Anterior cingulate cortex (tissue), 58 donors: ENCODE data around the gene H3-3A.
"Not testable (repeated sequence)": the region's sequence is repeated elsewhere in the genome, so short reads cannot be mapped to it uniquely, and the experiment has no call there.

ENCODE experiments used
- DNase-seq, 58 donors: peaks; one replicate each; lab custom pipeline; 2025; lab: John Stamatoyannopoulos, UW

The H3-3A gene

DNA sequence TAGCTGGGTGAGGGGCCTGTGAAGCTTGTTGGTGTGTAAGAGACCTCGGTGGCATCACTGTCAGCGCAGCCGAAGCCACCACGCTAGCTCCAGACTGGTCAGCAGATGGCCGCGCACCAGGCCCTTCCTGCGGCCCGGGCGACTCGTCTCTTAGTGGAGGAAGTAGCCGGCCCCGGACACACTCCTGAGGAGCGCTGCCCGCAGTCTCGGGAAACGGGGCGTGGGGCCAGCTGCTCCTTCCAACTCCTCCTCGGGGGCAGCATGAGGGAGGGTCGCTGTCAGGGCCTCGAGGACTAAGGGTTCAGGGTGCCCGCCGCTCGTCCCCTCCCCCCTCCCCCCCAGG lies 20.4 kb downstream of the H3-3A start:
- DNase-seq = peak in 21 of 58 donors; percentile 42 to 70 (median 66)

DNA sequence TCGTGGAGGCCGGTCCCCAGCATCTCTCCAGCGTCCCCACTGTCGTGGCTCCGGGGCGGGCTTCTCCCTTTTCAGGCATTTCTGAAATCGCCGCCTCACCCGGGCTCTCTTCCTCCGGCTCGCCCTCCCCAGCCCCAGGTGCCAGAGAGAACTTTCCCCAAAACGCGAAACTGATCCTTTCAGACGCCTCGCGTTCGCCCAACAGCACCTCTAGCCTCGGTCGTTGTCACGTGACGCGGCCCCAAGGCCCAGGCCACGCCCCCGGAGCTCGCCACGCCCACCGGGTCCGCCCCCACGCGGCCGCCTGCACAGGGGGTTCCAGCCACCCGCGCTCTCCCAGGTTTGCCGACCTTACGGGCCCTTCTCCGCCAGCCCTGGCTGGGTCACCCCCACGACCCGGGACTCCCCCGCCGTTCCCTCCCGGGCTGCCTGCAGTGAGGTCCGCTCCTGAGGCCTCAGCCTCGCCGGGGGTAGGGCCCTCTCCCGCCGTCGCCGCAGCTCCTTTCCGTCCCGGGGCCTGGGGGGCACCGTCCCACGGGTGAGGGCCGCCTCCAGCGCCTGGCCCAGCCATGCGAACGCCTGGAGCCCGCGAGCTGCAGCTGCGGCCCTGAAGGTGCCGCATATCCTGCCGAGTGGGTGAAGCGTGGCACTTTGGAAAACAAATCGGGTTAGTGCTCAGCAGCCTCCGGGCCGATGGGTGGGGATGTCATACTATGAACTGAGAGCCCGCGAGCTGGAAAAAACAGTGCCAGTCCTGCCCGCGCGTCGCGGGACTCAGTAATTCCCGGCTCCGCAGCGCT lies 21.0 kb downstream of the H3-3A start:
- peak in 57 of 58 donors; percentile 23 to 94 (median 81) for DNase-seq

DNA sequence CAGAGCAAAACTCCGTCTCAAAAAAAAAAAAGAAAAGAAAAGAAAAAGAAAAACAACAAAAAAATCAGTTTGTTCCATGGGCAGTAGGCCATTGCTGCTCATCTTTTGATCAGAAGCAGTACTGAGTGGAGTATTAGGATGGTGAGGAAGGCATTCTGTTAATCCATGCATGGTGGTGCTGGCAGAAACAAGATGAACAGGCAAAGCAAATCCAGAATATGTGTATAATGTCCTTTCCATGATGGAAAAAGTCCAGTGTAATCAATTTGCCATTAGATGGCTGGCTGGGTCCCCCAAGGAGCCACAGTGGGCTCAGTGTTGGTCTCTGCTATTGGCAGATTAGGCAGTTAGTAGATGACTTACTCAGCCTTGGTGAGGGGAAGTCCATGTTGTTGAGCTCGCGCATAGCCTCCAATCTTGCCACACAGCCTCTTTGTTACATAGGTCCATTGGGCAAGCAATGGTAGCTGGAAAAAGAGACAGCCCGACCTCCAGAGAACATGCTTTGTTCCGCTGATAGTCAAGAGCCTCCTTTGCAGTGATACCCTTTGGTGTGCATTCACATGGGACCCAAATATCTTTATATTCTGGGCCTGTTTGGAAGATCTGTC lies 23.3 kb downstream of the H3-3A start:
- DNase-seq = no peak

DNA sequence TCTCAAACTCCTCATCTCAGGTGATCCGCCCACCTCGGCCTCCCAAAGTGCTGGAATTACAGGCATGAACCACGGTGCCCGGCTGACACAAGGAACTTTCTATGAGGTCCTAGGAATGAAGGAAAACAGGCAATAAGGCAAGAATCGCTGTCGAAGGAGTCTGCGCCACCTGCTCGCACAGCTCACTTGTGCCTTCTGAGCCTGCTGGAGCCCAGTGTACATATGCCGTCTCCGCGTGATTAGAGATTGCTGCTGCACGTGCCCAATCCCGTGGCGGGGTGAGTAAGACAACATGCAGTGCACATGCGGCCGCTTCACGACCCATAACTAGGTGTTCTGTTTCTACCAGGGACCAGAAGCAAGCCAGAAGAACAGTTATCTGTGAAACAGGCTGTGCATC lies 24.3 kb downstream of the H3-3A start:
- DNase-seq = no peak

DNA sequence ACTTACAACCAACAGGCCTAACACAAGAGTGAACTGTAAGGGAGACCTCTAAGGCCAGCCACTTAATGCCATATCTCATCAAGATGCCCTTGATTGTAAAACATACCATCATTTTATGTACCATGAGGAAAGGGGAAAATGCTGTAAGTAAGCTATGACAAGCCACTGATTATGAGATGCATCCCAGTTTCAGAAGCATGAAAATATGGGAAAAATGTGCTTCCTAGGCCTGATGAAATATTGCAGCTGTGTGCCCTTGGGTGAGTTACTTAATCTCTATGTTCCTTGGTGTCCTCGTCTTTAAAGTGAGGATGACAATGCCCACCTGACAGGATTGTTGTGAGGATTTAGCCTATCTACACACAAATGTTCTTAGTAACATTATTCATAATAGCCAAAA lies 28.9 kb downstream of the H3-3A start:
- no peak for DNase-seq

DNA sequence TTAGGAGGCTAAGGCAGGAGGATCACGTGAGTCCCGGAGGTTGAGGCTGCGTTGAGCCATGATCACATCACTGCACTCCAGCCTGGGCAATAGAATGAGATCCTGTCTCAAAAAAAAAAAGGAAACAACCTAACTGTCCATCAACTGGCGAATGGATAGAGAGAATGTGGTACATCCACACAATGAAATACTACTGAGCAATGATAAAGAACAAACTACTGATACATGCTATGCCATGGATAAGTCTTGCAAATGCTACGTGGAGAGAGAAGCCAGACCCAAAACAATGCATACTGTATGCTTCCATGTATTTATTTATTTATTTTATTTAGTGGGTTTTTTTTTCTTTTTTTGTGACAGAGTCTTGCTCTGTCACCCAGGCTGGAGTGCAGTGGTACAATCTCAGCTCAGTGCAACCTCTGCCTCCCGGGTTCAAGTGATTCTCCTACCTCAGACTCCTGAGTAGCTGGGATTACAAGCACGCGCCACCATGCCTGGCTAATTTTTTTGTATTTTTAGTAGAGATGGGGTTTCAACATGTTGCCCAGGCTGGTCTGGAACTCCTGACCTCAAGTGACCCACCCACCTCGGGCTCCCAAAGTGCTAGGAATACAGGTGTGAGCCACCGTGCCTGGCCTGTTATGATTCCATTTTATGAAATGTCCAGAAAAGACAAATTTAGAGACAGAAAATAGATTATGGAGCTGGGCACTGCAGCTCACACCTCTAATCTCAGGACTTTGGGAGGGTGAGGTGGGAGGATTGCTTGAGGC lies 29.7 kb downstream of the H3-3A start:
- DNase-seq = not testable (repeated sequence)

DNA sequence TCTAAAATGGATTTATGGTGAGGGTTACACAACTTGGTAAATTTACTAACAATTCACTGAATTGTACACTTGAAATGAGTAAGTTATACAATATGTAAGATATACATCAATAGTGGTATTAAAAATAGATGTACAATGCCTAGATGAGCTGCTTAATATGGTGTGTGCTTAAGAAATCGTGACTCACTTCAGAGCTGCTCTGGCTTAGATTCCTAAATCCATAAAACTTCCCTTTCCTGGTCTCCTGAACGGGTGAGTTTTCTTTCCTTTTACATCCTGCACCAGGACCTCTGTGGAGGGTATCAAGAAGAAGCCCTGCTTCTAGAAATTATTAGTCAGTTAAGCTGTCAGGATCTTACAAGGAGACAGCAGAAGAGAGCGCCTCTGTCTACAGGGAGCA lies 30.4 kb downstream of the H3-3A start:
- no peak for DNase-seq

DNA sequence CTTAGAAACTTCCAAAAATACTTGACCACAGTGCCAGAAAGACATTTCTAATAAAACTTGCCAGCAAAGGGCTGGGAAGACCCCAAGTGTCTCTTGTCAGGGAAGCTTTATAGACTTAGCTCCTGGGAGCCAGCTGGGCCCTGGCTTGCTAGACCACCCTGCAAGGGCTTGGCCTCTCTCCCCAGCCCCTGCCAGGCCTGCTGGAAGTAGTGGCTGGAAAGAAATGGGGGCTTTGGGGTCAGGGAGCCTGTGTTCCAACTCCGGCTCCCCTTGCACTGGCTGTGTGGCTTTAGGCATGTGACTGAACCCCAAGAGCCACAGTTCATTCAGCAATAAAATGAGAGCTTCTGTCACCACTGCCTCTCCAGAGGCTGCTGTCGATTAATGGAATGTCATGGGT lies 31.1 kb downstream of the H3-3A start:
- DNase-seq = no peak

DNA sequence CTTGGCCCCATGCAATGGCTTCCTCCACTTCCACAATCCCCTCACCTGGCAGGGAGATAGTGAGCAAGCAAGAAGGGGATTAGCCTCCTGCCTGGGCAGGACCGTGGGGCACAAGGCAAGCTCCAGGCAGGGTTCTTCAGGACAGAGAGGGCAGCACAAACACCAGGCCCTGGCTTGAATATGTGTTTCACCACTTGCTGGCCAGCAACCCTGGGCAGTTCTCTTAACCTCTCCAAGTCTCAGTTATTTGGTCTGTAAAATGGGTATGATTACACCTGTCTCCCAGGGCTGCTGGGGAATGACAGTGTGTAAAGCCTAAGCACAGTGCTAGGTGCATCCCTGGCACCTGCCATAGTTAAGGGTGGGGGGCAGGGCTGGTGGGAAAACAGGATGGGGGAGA lies 31.9 kb downstream of the H3-3A start:
- DNase-seq = no peak

DNA sequence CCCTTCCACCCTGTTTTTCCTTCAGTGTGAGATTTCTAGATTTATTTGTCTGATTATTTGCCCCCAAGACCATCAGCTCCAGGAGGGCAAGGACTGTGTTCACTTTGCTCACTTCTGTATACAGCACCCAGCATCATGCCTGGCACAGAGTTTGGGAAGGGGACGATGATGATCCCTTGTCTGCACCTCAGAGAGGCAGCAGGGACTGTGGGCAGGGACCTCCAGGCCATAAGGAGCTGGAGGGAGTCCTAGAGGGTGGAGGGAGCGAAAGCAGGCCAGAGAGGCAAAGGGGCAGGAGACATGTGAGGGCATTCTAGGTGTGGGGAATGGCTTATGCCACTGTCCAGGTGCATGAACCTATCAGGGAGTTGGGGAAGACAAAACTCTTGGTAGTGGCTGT lies 32.8 kb downstream of the H3-3A start:
- DNase-seq = no peak

DNA sequence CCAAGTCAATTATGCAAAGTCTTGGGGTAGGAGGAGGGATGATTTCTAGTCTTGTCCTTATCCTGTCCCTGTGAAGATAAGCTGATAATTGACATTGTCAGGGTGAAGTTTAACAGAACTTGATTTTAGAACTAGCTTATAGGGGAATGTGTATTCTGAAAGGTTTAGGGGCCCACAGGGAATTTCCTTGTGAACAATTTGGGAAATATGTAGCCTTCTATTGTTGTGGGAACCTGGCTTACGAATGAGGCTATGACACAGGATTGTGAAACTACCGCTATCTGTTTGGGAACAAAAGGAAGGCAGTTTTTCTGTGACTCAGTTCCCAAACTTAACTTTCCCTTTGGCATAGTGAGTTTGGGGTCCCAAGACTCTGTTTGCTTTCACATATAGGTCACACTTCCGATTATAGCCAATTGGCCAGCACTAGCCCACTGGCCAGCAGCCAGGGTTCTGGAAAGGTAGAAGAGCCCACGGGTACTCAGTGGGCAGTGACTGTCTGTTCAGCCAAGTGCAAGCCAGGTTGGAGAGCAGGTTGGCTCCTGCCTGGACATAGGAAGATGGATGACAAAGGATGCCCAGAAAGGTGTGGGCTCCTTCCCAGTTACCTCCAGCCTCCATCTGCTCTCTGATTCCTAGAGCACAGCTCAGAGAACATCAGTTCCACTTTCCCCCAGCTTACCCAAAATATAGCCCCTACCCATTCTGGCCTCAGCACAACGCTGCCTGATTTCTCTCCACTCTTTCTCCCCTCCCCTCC lies 35.5 kb downstream of the H3-3A start:
- no peak for DNase-seq

DNA sequence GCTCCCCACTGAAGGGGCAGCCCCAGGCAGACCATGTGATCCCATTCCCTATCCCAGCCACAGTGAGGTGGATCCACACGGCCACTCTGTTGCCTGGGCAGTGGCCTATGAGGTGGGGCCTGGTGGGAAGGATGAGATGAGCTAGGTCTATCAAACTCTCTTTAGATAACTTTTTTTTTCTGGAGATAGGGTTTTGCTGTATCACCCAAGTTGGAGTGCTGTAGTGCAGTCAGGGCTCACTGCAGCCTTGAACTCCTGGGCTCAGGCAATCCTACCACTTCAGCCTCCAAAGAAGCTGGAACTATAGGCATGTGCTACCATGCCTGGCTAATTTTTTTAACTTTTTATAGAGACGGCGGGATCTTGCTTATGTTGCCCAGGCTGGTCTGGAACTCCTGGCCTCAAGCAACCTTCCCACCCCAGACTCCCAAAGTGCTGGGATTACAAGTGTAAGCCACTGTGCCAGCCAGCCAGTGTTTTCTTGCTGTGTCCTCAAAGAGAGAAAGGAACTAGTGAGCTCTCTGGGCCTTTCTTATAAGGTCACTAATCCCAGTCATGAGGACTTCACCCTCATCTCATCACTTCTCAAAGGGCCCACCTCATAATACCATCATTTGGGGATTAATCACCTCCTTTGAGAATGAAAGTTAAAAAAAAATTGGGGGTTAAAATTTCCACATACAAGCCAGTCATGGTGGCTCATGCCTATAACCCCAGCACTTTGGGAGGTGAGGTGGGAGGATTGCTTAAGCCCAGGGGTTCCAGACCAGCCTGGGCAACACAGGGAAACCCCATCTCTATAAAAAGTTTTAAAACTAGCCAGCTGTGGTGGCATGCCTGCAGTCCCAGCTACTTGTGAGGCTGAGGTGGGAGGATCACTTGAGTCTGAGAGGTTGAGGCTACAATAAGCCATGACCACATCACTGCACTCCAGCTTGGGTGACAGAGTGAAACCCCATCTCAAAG lies 36.6 kb downstream of the H3-3A start:
- no peak for DNase-seq

DNA sequence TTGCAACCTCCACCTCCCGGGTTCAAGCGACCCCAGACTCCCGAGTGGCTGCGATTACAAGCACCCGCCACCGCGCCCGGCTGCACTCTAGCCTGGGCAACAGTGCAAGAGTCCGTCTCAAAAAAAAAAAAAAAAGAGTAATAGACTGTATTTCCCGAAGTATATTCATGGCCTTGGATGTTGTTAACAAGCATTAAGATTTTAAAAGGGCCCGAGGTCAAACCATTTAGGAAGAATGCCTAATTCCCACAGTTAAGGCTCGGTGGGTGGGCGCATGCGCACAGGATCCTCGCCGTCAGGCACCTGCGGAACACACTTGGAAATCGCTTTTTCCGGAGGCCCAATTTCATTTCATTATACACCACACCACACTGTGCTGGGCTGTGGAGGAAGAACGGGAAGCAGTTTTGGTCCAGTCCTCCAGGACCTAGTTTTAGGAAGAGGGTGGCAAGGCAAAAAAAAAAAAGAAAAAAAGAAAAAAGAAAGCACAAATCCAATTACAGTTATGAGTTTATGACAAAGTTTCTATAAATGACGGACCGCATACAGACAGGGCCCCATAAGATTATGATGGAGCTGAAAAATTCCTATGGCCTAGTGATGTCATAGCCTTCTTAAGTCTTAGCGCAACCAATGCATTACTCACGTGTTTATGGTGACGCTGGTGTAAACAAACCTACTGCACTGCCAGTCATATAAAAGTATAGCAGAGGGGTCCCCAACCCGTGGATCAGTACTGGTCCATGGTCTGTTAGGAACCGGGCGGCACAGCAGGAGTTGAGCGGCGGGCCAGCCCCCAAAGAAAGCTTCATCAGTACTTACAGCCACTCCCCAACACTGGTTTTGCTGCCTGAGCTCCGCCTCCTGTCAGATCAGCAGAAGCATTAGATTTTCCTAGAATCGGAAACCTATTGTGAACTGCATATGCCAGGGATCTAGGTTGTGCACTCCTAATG lies 38.2 kb downstream of the H3-3A start:
- peak in 13 of 58 donors; percentile 10 to 62 (median 23) for DNase-seq

DNA sequence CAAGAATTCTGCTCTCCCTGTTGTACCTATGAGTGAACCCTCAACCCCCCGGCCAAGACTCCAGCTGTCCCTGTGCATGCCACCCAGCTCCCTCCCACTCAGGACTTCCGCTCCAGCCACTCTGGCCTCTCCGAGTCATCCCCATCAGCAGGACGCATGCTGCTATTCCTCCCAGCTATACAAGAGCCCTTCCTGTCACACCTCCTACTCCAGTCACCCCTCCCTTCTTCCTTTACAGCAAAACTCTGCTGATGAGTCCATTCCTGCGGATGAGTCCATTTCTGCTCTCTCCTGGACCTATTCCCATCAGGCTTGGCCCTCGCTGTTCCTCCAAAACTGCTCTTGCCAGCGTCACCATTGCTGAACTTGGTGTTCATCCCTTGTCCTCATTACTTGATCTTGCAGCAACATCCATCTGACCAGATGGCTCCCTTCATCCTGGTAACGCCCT lies 42.2 kb downstream of the H3-3A start:
- no peak for DNase-seq

DNA sequence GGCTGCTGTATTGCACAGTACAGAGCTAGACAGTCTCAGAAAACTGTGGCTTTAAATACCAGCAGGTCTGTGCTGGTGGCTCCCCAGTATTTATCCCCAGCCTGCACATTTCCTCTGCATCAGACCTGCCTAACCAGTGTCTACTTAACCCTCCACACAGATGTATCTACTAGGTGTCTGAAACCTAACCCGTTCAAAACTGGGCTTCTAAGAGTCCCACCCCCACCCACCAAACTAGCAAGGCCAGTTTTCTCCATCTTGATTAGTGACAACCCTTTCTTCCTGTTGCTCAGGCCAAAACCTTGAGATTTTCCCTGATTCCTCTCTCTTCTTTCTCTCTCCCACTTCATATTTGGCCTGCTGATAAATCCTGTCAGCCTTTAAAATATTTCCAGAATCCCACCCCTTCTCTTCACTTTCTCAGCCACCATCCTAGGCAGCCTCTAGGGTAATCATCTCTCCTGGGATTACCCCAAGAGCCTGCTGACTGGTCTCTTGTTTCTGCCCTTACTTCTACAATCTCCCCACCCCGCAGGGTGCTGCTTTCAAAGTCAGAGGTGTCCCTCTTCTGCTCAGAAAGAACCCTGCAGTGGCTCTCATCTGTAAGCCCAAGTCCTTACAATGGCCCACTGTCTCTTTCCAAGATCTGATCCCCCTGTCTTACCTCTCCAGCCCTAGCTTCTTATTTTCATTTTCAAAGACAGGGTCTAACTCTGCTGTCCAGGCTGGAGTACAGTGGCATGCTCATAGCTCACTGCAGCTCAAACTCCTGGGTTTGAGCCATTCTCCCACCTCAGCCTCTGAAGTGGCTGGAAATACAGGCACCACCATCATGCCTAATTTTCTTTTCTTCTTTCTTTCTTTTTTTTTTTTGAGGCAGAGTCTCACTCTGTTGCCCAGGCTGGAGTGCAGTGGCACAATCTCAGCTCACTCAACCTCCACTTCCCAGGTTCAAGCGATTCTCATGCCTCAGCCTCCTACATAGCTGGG lies 45.2 kb downstream of the H3-3A start:
- DNase-seq = no peak

DNA sequence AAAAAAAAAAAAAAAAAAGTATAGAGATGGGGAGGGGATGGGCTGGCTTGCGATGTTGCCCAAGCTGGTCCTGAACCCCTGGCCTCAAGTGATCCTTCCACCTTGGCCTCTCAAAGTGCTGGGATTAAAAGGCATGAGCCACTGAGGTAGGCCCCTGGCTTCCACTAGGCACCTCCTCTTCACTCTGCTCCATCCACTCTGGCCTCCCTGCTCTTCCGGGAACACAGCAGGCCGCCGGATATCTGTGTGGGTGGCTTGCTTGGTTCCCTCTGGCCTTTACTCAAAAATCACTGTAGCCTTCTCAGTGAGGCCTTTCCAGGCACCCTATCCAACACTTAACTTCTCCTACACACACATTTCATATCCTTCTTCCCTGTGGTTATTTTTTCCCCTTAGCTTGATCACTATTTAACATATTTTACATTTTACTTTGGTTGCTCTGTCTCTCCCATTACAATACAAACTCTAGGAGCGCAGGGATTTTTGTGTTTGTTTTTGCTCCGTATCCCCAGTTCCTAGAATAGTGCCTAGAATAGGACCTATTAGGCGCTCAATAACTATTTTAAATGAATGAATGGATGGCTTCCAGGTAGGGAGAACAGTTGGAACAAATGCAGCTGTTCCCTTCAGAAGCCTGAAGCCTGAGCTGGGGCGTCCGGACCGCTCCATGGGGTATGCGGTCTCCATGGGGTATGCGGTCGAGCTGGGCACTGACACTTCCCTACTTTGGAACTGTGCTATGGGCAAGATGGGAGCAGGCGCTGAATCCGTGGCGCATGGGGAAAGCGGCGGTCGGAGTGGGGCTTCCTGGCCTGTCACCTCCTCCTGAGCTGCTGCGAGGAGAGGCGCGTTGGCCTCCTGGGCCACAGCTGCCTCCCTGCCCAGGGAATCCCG lies 46.7 kb downstream of the H3-3A start:
- DNase-seq = peak in 7 of 58 donors; percentile 19 to 79 (median 69)
